ENCODE data around the gene PRDM5. TPM values are rescaled to one million over a fixed set of nuclear protein-coding genes. Genes with fewer than 3 reads are reported as not detected.

The PRDM5 gene
- total and polyA plus RNA-seq, 9 of the 15 experiments (the other 6 are each of a cell fraction or from before 2014, with no cell fraction given): not detected

GRCh38 chr4:120916937-120917336 is 5.6 kb downstream of the PRDM5 start (continued):
- TF ChIP-seq ATF3 (IDR thresholded peaks at IDR 0.05) (no peak), ATF3 (CRISPR knock-in tag; conservative IDR thresholded peaks at IDR 0.05) (no peak)

GRCh38 chr4:120915336-120915735 is 7.2 kb downstream of the PRDM5 start:
- no peak overlapping the region for H3K4me3 ChIP-seq
- H3K9me1 ChIP-seq (ENCODE audit: control insufficient read depth, insufficient read depth, low read length): no peaks in the 10 kb centered on the region
- ATAC-seq (no peak), FAIRE-seq (no peak), DNase-seq (ENCODE audit: extremely low read depth in 1 of 4, low spot score in 3 of 4) (no peak)
- no peak overlapping the region for H3K27ac ChIP-seq (ENCODE audit: extremely low read depth, low read depth, low read length)
- no peaks in the 10 kb centered on the region for H3K9me3 ChIP-seq (replicated peaks; ENCODE audit: control insufficient read depth, insufficient read depth, low read depth, low read length)
- no peaks in the 10 kb centered on the region for H3K27me3 ChIP-seq (ENCODE audit: control insufficient read depth in 2 of 2, insufficient read depth in 2 of 2, low read length in 2 of 2)
- H3K9ac ChIP-seq (ENCODE audit: insufficient read depth in 1 of 2, low read depth in 2 of 2, low read length in 2 of 2): no peak overlapping the region
- ChIA-PET POLR2A (no interaction called here), CTCF (ENCODE audit: low intra/inter-chr PET ratio) (no interaction called here)
- H3K79me2 ChIP-seq (ENCODE audit: control insufficient read depth, insufficient read depth, low read length): no peaks in the 10 kb centered on the region
- H4K20me1 ChIP-seq (replicated peaks; ENCODE audit: control insufficient read depth, insufficient read depth, low read length): no peaks in the 10 kb centered on the region
- in situ Hi-C loops (cut with MboI): no loop called here
- no peaks in the 10 kb centered on the region for H3K36me3 ChIP-seq (ENCODE audit: control insufficient read depth, insufficient read depth, low read length)
- BruUV-seq (replicated peaks): no TSS peak
- no peaks in the 10 kb centered on the region for H3K4me1 ChIP-seq (replicated peaks in 1 of 2; ENCODE audit: control insufficient read depth in 2 of 2, insufficient read depth in 2 of 2, low read length in 2 of 2)
- 0% methylated on average over 2 of the region's 2 CpGs for WGBS (ENCODE audit: insufficient coverage, low coverage, missing lambda C conversion rate)
- intact Hi-C loops (cut with micrococcal nuclease): no loop called here
- H3K4me2 ChIP-seq (ENCODE audit: insufficient read depth, low read length): no peak overlapping the region
- no peak for TF ChIP-seq ZNF695 (CRISPR knock-in tag; IDR thresholded peaks at IDR 0.05)
- no peak for TF ChIP-seq ZBTB11 (CRISPR knock-in tag; IDR thresholded peaks at IDR 0.05)
- no peak overlapping the region for H2AFZ ChIP-seq (ENCODE audit: low read depth, low read length)
